DND-41 (cell line): ENCODE data around the gene OR6M1.

Experiments used
- ATAC-seq: fragments of 200-7000 bp; cut with Tn5 transposase; 3 replicates; pipeline ENCODE4 v1.9.1; 2021; ENCODE audit warnings: low read depth; ENCODE audit not compliant: insufficient read depth
- DNase-seq: peaks from one replicate; pipeline ENCODE4 v3.0.0-alpha.2; 2020
- H2AFZ ChIP-seq: 2 replicates; pipeline ENCODE4 v1.6.0; 2012; ENCODE audit warnings: low read depth, low read length
- H3K27ac ChIP-seq: 2 replicates; pipeline ENCODE4 v1.5.1; 2012; ENCODE audit warnings: low read length, inconsistent platforms
- H3K27me3 ChIP-seq: fragments of 200-600 bp; sonication (generic); 2 replicates; pipeline ENCODE4 v1.6.0; 2012; ENCODE audit warnings: low read length, mild to moderate bottlenecking, inconsistent platforms; ENCODE audit not compliant: insufficient read depth, poor library complexity
- H3K36me3 ChIP-seq: 2 replicates; pipeline ENCODE4 v1.5.1; 2012; ENCODE audit warnings: low read length, inconsistent platforms; ENCODE audit not compliant: insufficient read depth
- H3K4me1 ChIP-seq: 2 replicates; pipeline ENCODE4 v1.5.1; 2012; ENCODE audit warnings: mild to moderate bottlenecking, low read length; ENCODE audit not compliant: insufficient read depth
- H3K4me2 ChIP-seq: 2 replicates; pipeline ENCODE4 v1.6.0; 2012; ENCODE audit warnings: mild to moderate bottlenecking, moderate library complexity, low read length, inconsistent platforms; ENCODE audit not compliant: insufficient read depth
- H3K4me3 ChIP-seq, 2 experiments: fragments of 200-600 bp in 1 of 2; shearing (Covaris generic) in 1 of 2; 2 replicates each; pipeline ENCODE4 v1.5.1; 2012 to 2016; ENCODE audit warnings: inconsistent platforms in 2 of 2, low read length in 2 of 2, mild to moderate bottlenecking in 2 of 2, low read depth in 1 of 2, moderate library complexity in 1 of 2
- H3K79me2 ChIP-seq: 2 replicates; pipeline ENCODE4 v1.6.0; 2012; ENCODE audit warnings: low read length, inconsistent platforms; ENCODE audit not compliant: insufficient read depth
- H3K9ac ChIP-seq: 2 replicates; pipeline ENCODE4 v1.6.0; 2012; ENCODE audit warnings: low read depth, mild to moderate bottlenecking, inconsistent platforms, low read length, moderate library complexity
- H3K9me3 ChIP-seq: 2 replicates; pipeline ENCODE4 v1.5.1; 2012; ENCODE audit warnings: low read length, moderate library complexity, mild to moderate bottlenecking, inconsistent platforms; ENCODE audit not compliant: insufficient read depth, severe bottlenecking
- H4K20me1 ChIP-seq: 2 replicates; pipeline ENCODE4 v1.6.0; 2012; ENCODE audit warnings: low read length; ENCODE audit not compliant: insufficient read depth
- EZH2 ChIP-seq: IDR thresholded peaks from 3 replicates; pipeline ENCODE4 v1.6.1; 2012; ENCODE audit warnings: borderline replicate concordance, low read depth, mild to moderate bottlenecking, moderate library complexity, low read length, inconsistent platforms; ENCODE audit not compliant: severe bottlenecking
- TF ChIP-seq, protein P1 (sequence below): IDR thresholded peaks from 2 replicates; pipeline ENCODE4 v1.5.1; 2012; ENCODE audit warnings: borderline replicate concordance, low read length, moderate library complexity, mild to moderate bottlenecking; ENCODE audit not compliant: poor library complexity, severe bottlenecking; ENCODE audit errors: extremely low read depth

The OR6M1 gene

DNA sequence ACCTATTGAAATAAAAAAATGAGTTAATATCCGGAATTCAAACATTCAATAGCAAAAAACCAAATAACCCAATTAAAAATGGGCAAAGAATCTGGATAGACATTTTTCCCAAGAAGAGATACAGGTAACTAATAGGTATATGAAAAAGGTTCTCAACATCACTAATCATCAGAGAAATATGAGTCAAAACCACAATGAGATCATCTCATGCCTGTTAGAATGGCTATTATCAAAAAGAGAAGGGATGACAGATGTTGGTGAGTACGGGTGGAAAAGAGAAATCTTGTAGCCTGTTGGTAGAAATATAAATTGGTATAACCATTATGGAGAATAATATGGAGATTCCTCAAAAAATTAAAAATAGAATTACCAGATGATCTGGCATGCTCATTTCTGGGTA, 26.9 kb upstream of the OR6M1 start:
- Histone ChIP-seq H3K27me3 (no peaks in the 10 kb centered on the region), H3K4me3 (no peak overlapping the region), H3K27ac (no peak overlapping the region), H3K9me3 (no peaks in the 10 kb centered on the region), H3K4me1 (no peaks in the 10 kb centered on the region), H3K36me3 (no peaks in the 10 kb centered on the region), H2AFZ (no peak overlapping the region), H3K4me2 (no peak overlapping the region), H3K9ac (no peak overlapping the region), H4K20me1 (no peaks in the 10 kb centered on the region), H3K79me2 (no peaks in the 10 kb centered on the region)
- TF ChIP-seq, protein P1, sequence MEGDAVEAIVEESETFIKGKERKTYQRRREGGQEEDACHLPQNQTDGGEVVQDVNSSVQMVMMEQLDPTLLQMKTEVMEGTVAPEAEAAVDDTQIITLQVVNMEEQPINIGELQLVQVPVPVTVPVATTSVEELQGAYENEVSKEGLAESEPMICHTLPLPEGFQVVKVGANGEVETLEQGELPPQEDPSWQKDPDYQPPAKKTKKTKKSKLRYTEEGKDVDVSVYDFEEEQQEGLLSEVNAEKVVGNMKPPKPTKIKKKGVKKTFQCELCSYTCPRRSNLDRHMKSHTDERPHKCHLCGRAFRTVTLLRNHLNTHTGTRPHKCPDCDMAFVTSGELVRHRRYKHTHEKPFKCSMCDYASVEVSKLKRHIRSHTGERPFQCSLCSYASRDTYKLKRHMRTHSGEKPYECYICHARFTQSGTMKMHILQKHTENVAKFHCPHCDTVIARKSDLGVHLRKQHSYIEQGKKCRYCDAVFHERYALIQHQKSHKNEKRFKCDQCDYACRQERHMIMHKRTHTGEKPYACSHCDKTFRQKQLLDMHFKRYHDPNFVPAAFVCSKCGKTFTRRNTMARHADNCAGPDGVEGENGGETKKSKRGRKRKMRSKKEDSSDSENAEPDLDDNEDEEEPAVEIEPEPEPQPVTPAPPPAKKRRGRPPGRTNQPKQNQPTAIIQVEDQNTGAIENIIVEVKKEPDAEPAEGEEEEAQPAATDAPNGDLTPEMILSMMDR: no peak
- no peak for TF ChIP-seq EZH2
- no peak for DNase-seq
- no peak for ATAC-seq

DNA sequence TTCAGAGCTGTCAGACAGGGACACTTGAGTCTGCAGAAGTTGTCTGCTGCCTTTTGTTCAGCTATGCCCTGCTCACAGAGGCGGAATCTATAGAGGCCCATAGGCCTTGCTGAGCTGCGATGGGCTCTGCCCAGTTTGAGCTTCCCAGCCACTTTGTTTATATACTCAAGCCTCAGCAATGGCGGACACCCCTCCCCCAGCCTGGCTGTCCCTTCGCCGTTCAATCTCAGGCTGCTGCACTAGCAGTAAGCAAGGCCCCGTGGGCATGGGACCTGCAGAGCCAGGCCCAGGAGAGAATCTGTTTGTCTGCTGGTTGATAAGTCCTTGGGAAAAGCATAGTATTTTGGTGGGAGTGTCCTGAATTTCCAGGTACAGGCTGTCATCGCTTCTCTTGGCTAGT, 23.6 kb upstream of the OR6M1 start:
- Histone ChIP-seq H3K9ac (no peak overlapping the region), H3K27me3 (no peaks in the 10 kb centered on the region), H3K4me3 (no peak overlapping the region), H3K4me2 (no peak overlapping the region), H3K27ac (no peak overlapping the region), H3K4me1 (no peaks in the 10 kb centered on the region), H3K36me3 (no peaks in the 10 kb centered on the region), H3K79me2 (no peaks in the 10 kb centered on the region), H3K9me3 (no peaks in the 10 kb centered on the region), H2AFZ (no peak overlapping the region), H4K20me1 (no peaks in the 10 kb centered on the region)
- DNase-seq: no peak
- TF ChIP-seq, protein P1: no peak
- TF ChIP-seq EZH2: no peak
- ATAC-seq: no peak

DNA sequence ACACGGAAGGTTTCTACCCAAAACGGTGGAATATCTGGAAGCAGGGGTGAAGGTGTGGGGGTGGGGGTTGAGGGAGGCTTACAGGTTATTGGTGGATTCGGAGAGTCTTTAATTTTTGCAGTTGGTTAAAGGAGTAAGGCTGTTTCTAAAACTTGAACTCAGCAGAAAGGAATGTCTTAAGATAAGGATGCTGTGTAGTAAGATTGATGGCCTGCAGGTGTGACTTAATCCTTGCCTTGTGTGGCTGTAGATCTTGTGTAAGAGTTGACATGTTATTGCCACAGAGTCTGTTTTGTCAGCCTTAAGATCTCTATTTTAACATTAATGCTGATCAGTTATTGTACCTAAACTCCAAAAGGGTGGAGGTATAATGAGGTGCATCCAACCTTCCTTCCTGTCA, 16.4 kb upstream of the OR6M1 start:
- Histone ChIP-seq H3K9ac (no peak overlapping the region), H3K27me3 (no peaks in the 10 kb centered on the region), H4K20me1 (no peaks in the 10 kb centered on the region), H3K4me3 (no peak overlapping the region), H3K4me2 (no peak overlapping the region), H2AFZ (no peak overlapping the region), H3K79me2 (no peaks in the 10 kb centered on the region), H3K27ac (no peak overlapping the region), H3K36me3 (no peaks in the 10 kb centered on the region), H3K4me1 (no peaks in the 10 kb centered on the region), H3K9me3 (no peaks in the 10 kb centered on the region)
- TF ChIP-seq, protein P1: no peak
- TF ChIP-seq EZH2: no peak
- DNase-seq (no peak), ATAC-seq (0 out of 3 replicates have a peak, but pooled peaks have one; percentile 35)

DNA sequence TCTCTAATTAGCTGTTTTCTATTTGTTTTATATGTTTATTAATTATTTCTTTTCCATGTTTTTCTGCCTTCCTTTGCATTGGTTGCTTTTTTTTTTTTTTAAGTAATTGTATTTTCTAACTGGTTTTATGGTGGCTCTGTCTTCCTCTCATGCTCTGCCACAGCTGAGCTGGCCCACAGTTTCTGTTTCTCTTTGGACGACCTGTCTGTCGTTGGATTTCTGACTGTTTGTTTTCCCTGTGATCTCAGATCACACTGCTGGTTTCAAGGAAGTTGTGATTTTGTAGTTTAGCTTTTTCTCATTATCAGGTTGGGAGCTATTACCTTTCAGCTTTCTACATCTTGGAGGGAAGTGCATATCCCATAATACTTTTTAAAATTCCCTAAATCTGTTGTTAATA, 15.9 kb upstream of the OR6M1 start:
- Histone ChIP-seq H4K20me1 (no peaks in the 10 kb centered on the region), H3K4me1 (no peaks in the 10 kb centered on the region), H3K27me3 (no peaks in the 10 kb centered on the region), H3K4me3 (no peak overlapping the region), H3K4me2 (no peak overlapping the region), H3K27ac (no peak overlapping the region), H2AFZ (no peak overlapping the region), H3K79me2 (no peaks in the 10 kb centered on the region), H3K9ac (no peak overlapping the region), H3K36me3 (no peaks in the 10 kb centered on the region), H3K9me3 (no peaks in the 10 kb centered on the region)
- TF ChIP-seq, protein P1: no peak
- TF ChIP-seq EZH2: no peak
- DNase-seq (peak; percentile 58), ATAC-seq (peak; percentile 91)
